Transverse colon (tissue), 4 donors: Measurements from ENCODE around the gene TSPAN31. TPM values are rescaled to one million over a fixed set of nuclear protein-coding genes. Genes with fewer than 3 reads are reported as not detected.

Source experiments
- DNase-seq: peaks from one replicate; pipeline ENCODE4 v3.0.0-alpha.2; 2019
- H3K27ac ChIP-seq, 4 donors: fragments of 200-600 bp; sonication (generic); 2 replicates each; pipeline ENCODE4 v1.5.1; 2016 to 2018; ENCODE audit warnings: inconsistent platforms in 4 of 4
- H3K27me3 ChIP-seq: fragments of 200-600 bp; sonication (generic); 2 replicates; pipeline ENCODE4 v1.5.1; 2017; ENCODE audit warnings: inconsistent platforms
- H3K36me3 ChIP-seq, 4 donors: fragments of 200-600 bp; sonication (generic); 2 replicates each; pipeline ENCODE4 v1.5.1; 2017 to 2019; ENCODE audit warnings: inconsistent platforms in 4 of 4
- H3K4me1 ChIP-seq, 4 donors: fragments of 200-600 bp; sonication (generic); 2 replicates each; pipeline ENCODE4 v1.5.1; 2017 to 2020; ENCODE audit warnings: inconsistent platforms in 4 of 4
- H3K4me3 ChIP-seq, 4 donors: fragments of 200-600 bp; sonication (generic); 1 replicate in 1 of 4; 2 replicates in 3 of 4; pipeline versions ENCODE4 v1.5.1 to v1.6.1; 2017 to 2019; ENCODE audit warnings: inconsistent platforms in 4 of 4
- H3K9me3 ChIP-seq, 2 donors: fragments of 200-600 bp; sonication (generic); 2 replicates each; pipeline ENCODE4 v1.5.1; 2017 to 2019; ENCODE audit warnings: inconsistent platforms in 2 of 2
- EP300 ChIP-seq: sonication (generic); formaldehyde crosslinking; IDR thresholded peaks from one replicate; pipeline ENCODE4 v1.6.1; 2017; ENCODE audit warnings: antibody characterized with exemption, low read depth
- POLR2A ChIP-seq: fragments of 450-650 bp; IDR thresholded peaks from one replicate; pipeline ENCODE4 v1.6.1; 2016; ENCODE audit warnings: antibody characterized with exemption, mild to moderate bottlenecking, moderate library complexity
- POLR2AphosphoS5 ChIP-seq, 3 donors: sonication (generic); formaldehyde crosslinking; IDR thresholded peaks; one replicate each; pipeline ENCODE4 v1.6.1; 2016; ENCODE audit warnings: antibody characterized with exemption in 3 of 3
- WGBS, 2 donors: methylation state at CpG; one replicate each; pipeline ENCODE4 v1.1.5; 2018; ENCODE audit warnings: low coverage in 1 of 2; 5-methylcytosine and 5-hydroxymethylcytosine counted together
- in situ Hi-C, 4 donors: fragments of 200-750 bp; cut with MboI; loops; one replicate each; pipeline versions ENCODE4 v1.15.0 to v1.15.1; 2017; ENCODE audit warnings: low sequenced_read_pairs in 3 of 4, low pct_ligation_motif_present in 1 of 4, low pct_unique_long_range_greater_than_20kb in 1 of 4
- intact Hi-C: fragments of 100-400 bp; cut with DNase I; formaldehyde crosslinking; loops from one replicate; pipeline ENCODE4 v1.15.1; 2023; ENCODE audit warnings: low total_unique reads
- total RNA-seq, 4 donors: library from RNA; depleted of rRNA; stranded (reverse); fragments of >200 nt; gene quantifications; one replicate each; pipeline ENCODE4 v1.1.0, GENCODE V29; 2016
- TF ChIP-seq, protein P1 (sequence below), 5 experiments: fragments of 200-600 bp in 3 of 5; fragments of 450-650 bp in 2 of 5; sonication (generic) in 3 of 5; IDR thresholded peaks; 1 replicate in 2 of 5; 2 replicates in 3 of 5; pipeline ENCODE4 v1.5.1; 2016 to 2017; ENCODE audit warnings: antibody characterized with exemption in 5 of 5, inconsistent platforms in 3 of 5, mild to moderate bottlenecking in 2 of 5, moderate library complexity in 1 of 5

Gene TSPAN31
- total RNA-seq, 4 donors from 2014 or later: 20.6 to 73.3 (median 42.8) TPM

DNA sequence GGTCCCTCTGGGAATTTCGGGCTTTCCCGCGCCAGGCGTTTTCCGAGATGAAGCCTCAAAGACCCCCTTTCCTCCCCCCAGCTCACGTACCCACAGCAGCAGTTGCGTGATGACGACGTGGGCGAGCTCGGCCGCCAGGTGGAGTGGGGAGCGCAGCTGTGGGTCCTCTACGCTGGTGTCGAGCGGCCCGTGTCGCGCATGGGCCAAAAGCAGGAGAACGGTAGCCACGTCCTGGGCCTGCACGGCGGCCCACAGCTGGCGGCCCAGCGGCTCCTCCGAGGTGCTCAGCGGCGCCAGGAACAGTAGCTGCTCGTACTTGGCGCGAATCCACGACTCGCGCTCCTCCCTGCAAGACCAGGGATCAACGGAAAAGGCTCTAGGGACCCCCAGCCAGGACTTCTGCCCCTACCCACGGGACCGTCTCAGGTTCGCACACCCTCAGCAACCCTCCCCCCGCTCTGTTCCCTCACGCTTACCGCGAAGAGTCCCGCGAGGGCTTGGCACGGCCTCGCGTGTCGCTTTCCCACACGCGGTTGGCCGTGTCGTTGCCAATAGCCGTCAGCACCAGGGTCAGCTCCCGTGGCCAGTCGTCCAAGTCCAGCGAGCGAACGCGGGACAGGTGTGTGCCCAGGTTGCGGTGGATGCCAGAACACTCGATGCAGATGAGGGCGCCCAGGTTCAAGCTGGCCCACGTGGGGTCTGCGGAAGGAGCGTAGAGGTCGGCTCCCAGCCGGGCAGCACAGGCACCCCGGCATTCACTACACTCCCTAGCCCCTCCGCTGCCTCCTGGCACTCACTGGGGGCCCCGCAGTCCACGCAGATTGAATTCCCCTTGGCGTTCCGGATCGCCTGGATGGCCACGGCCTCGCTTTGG is 17.7 kb upstream of the TSPAN31 start:
- H3K9me3 ChIP-seq: no peaks in the 10 kb centered on the region
- WGBS, 2 donors: 45% methylated on average over 61 of the region's 76 CpGs; no CpG with 5 or more reads in 1 of the 2 donors
- TF ChIP-seq, protein P1, sequence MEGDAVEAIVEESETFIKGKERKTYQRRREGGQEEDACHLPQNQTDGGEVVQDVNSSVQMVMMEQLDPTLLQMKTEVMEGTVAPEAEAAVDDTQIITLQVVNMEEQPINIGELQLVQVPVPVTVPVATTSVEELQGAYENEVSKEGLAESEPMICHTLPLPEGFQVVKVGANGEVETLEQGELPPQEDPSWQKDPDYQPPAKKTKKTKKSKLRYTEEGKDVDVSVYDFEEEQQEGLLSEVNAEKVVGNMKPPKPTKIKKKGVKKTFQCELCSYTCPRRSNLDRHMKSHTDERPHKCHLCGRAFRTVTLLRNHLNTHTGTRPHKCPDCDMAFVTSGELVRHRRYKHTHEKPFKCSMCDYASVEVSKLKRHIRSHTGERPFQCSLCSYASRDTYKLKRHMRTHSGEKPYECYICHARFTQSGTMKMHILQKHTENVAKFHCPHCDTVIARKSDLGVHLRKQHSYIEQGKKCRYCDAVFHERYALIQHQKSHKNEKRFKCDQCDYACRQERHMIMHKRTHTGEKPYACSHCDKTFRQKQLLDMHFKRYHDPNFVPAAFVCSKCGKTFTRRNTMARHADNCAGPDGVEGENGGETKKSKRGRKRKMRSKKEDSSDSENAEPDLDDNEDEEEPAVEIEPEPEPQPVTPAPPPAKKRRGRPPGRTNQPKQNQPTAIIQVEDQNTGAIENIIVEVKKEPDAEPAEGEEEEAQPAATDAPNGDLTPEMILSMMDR (IDR thresholded peaks at IDR 0.05): peak; percentile 27 to 42 (median 36)
- TF ChIP-seq EP300: no peak
- TF ChIP-seq POLR2AphosphoS5 (IDR thresholded peaks at IDR 0.05): no peak
- in situ Hi-C loops (no loop called here), intact Hi-C loops (no loop called here)
- peak overlapping the region; percentile 2 to 59 (median 42) for H3K4me3 ChIP-seq
- H3K36me3 ChIP-seq: no peaks in the 10 kb centered on the region
- DNase-seq: peak; percentile 33
- peaks cover 30% of the 10 kb centered on the region for H3K27me3 ChIP-seq
- peaks cover 3 to 17% (median 9%) of the 10 kb centered on the region in 4 donors for H3K4me1 ChIP-seq
- H3K27ac ChIP-seq: peak overlapping the region; percentile 23 to 70 (median 26)

GRCh38 chr12:57727758-57728395 is 17.0 kb upstream of the TSPAN31 start:
- Histone ChIP-seq H3K4me1 (peaks cover 3 to 17% (median 9%) of the 10 kb centered on the region in 4 donors), H3K27ac (no peak overlapping the region), H3K4me3 (no peak overlapping the region), H3K9me3 (no peaks in the 10 kb centered on the region), H3K36me3 (no peaks in the 10 kb centered on the region), H3K27me3 (peaks cover 37% of the 10 kb centered on the region)
- no peak for DNase-seq
- 37 to 56% methylated on average over 11 to 20 of the region's 21 CpGs for WGBS, 2 donors
- intact Hi-C loops (no loop called here), in situ Hi-C loops (no loop called here)
- TF ChIP-seq, protein P1 (IDR thresholded peaks at IDR 0.05): no peak
- TF ChIP-seq POLR2AphosphoS5 (IDR thresholded peaks at IDR 0.05) (no peak), POLR2A (no peak), EP300 (no peak)

DNA sequence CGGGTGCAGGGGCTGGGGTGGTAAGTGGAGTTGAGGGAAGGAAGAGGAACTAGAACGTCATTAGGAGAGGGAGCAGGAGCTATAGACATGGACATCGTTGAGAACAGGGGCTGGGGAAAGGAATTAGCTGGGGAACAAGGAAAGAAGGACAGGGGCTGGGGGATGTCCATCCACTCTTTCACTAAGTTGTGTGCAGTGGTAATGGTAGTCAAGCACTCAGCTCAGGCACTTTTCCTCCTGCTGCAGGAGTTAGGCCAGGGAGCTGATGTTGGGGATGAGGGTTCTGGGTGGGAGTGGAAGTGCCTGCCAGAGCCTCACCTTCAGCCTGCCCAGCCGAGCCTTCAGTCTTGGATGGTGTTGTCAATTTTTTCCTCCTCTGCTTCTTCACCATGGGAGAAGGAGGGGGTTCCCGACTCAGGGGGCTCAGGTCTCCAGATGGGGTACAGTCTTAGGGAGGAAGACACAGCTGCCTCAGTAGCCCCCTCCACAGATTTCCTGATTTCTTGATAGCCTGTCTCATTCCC is 15.5 kb upstream of the TSPAN31 start:
- in situ Hi-C loops: no loop called here
- H3K27me3 ChIP-seq: peaks cover 46% of the 10 kb centered on the region
- H3K9me3 ChIP-seq: no peaks in the 10 kb centered on the region
- H3K4me1 ChIP-seq: peaks cover 3 to 17% (median 9%) of the 10 kb centered on the region in 4 donors
- TF ChIP-seq, protein P1 (IDR thresholded peaks at IDR 0.05): no peak
- TF ChIP-seq POLR2A (no peak), EP300 (no peak), POLR2AphosphoS5 (IDR thresholded peaks at IDR 0.05) (no peak)
- H3K36me3 ChIP-seq: no peaks in the 10 kb centered on the region
- no peak for DNase-seq
- no peak overlapping the region for H3K4me3 ChIP-seq
- intact Hi-C loops: no loop called here
- no peak overlapping the region for H3K27ac ChIP-seq
- 6 to 45% methylated on average over 2 to 5 of the region's 5 CpGs for WGBS, 2 donors

GRCh38 chr12:57730336-57731067 is 14.3 kb upstream of the TSPAN31 start:
- peaks cover 58% of the 10 kb centered on the region for H3K27me3 ChIP-seq
- H3K4me3 ChIP-seq: no peak overlapping the region
- no peaks in the 10 kb centered on the region for H3K36me3 ChIP-seq
- in situ Hi-C loops (no loop called here), intact Hi-C loops (no loop called here)
- DNase-seq: no peak
- H3K27ac ChIP-seq: no peak overlapping the region
- H3K4me1 ChIP-seq: peaks cover 3 to 19% (median 10%) of the 10 kb centered on the region in 4 donors
- WGBS, 2 donors: 86 to 87% methylated on average over 3 to 13 of the region's 13 CpGs
- no peaks in the 10 kb centered on the region for H3K9me3 ChIP-seq
- TF ChIP-seq, protein P1 (IDR thresholded peaks at IDR 0.05): no peak
- TF ChIP-seq EP300 (no peak), POLR2AphosphoS5 (IDR thresholded peaks at IDR 0.05) (no peak)
